ENCODE measurements around the gene CCND1.
"Not testable (repeated sequence)": the region's sequence is repeated elsewhere in the genome, so short reads cannot be mapped to it uniquely, and the experiment has no call there.

The CCND1 gene

GRCh38 chr11:69689484-69690319, 48.7 kb downstream of the CCND1 start:
- DNase-seq (ENCODE audit: low spot score), result no peak

- DNase-seq (ENCODE audit: low spot score), result peak; percentile 23
Measured at GRCh38 chr11:69691463-69691862, 50.5 kb downstream of the CCND1 start.

- DNase-seq (ENCODE audit: low spot score), result no peak
Measured at GRCh38 chr11:69692422-69692821, 51.5 kb downstream of the CCND1 start.

GRCh38 chr11:69694781-69695180, 53.8 kb downstream of the CCND1 start:
- DNase-seq (ENCODE audit: low spot score), result no peak

GRCh38 chr11:69695581-69695980, 54.6 kb downstream of the CCND1 start:
- no peak for DNase-seq (ENCODE audit: low spot score)

- not testable (repeated sequence) for DNase-seq (ENCODE audit: low spot score)
Measured at GRCh38 chr11:69695995-69696394, 55.0 kb downstream of the CCND1 start.

GRCh38 chr11:69696749-69697468, 56.0 kb downstream of the CCND1 start:
- no peak for DNase-seq (ENCODE audit: low spot score)

GRCh38 chr11:69697469-69697843, 56.5 kb downstream of the CCND1 start:
- DNase-seq (ENCODE audit: low spot score), result no peak

GRCh38 chr11:69697861-69698260, 56.9 kb downstream of the CCND1 start:
- no peak for DNase-seq (ENCODE audit: low spot score)

- DNase-seq (ENCODE audit: low spot score), result no peak
Measured at GRCh38 chr11:69698362-69698761, 57.4 kb downstream of the CCND1 start.

- no peak for DNase-seq (ENCODE audit: low spot score)
Measured at GRCh38 chr11:69699213-69699612, 58.3 kb downstream of the CCND1 start.

GRCh38 chr11:69700278-69701140, 59.6 kb downstream of the CCND1 start:
- no peak for DNase-seq (ENCODE audit: low spot score)

GRCh38 chr11:69702239-69702691, 61.3 kb downstream of the CCND1 start:
- DNase-seq (ENCODE audit: low spot score), result no peak

- DNase-seq (ENCODE audit: low spot score), result no peak
Measured at GRCh38 chr11:69702769-69703452, 62.0 kb downstream of the CCND1 start.

GRCh38 chr11:69703453-69703767, 62.5 kb downstream of the CCND1 start:
- DNase-seq (ENCODE audit: low spot score), result no peak
